ENCODE results near the gene OPCML. TPM values are rescaled to one million over a fixed set of nuclear protein-coding genes. Genes with fewer than 3 reads are reported as not detected.

The OPCML gene
- total RNA-seq, 4 donors from 2014 or later = 0.33 TPM; not detected in 3

DNA sequence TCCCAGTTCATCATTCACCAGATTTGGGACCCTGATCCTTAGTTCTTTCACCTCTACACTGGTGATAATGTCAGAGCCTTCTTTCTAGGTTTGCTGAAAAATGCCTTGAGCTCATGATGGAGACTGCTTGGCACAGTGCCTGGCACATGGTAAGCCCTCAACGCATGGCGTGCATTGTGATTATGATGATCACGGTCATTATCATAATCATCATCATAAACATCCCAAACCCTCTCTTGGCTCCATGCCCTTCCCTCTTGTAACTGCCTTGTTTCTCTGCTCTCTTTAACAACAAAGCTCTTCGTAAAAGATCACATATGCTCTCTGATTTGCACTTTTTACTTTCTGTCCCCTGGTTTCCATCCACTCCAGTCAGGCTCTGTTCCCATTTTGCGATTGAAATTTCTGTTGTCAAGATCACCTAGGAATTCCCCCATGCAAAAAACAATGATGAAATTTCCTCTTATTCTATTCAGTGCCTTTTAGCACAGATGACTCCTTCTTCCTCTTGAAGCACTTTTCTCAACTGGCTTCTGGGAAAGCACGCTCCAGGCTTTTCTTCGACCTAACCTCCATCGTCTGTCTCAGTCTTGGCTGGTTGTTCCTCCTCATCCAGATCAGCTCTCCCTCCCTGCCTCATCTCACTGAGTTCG is 479.1 kb downstream of the OPCML start:
- 76 to 77% methylated on average over 9 of the region's 9 CpGs for whole genome bisulfite sequencing, 2 donors
- Histone ChIP-seq H3K36me3 (no peaks in the 10 kb centered on the region), H3K27me3 (no peaks in the 10 kb centered on the region), H3K4me3 (replicated peaks in 1 of 3) (no peak overlapping the region), H3K9me3 (no peaks in the 10 kb centered on the region), H3K4me1 (no peaks in the 10 kb centered on the region), H3K27ac (no peak overlapping the region)
- intact Hi-C loops (cut with DNase I) = no loop called here
- no peak for DNase-seq
- no peak for TF ChIP-seq POLR2A (IDR thresholded peaks at IDR 0.05)
- TF ChIP-seq, protein P1, sequence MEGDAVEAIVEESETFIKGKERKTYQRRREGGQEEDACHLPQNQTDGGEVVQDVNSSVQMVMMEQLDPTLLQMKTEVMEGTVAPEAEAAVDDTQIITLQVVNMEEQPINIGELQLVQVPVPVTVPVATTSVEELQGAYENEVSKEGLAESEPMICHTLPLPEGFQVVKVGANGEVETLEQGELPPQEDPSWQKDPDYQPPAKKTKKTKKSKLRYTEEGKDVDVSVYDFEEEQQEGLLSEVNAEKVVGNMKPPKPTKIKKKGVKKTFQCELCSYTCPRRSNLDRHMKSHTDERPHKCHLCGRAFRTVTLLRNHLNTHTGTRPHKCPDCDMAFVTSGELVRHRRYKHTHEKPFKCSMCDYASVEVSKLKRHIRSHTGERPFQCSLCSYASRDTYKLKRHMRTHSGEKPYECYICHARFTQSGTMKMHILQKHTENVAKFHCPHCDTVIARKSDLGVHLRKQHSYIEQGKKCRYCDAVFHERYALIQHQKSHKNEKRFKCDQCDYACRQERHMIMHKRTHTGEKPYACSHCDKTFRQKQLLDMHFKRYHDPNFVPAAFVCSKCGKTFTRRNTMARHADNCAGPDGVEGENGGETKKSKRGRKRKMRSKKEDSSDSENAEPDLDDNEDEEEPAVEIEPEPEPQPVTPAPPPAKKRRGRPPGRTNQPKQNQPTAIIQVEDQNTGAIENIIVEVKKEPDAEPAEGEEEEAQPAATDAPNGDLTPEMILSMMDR (IDR thresholded peaks at IDR 0.05) = no peak

DNA sequence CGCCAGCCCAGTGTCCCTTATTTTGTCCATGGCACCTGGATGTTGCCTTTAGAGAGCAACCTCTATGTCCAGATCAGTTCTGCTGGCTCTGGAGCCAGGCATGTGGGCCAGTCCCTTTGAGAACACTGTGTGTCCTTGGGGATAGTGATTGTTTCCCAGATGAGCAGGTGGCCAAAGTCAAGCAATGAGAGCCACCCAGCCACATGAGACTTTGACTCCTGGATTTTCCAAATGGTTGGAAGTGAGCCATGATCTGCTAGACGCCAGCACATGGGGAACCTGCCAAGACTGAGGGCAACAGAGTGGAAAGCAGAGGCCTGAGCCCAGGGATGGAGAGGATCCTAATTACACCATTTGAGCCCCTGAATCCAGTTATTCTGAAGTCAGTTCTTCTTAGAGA is 479.8 kb downstream of the OPCML start:
- Histone ChIP-seq H3K27ac (no peak overlapping the region), H3K27me3 (no peaks in the 10 kb centered on the region), H3K36me3 (no peaks in the 10 kb centered on the region), H3K9me3 (no peaks in the 10 kb centered on the region), H3K4me3 (replicated peaks in 1 of 3) (no peak overlapping the region), H3K4me1 (no peaks in the 10 kb centered on the region)
- DNase-seq = no peak
- 49 to 50% methylated on average over 2 of the region's 2 CpGs for WGBS, 2 donors
- intact Hi-C loops (cut with DNase I) = no loop called here
- TF ChIP-seq, protein P1 (IDR thresholded peaks at IDR 0.05) = no peak
- TF ChIP-seq POLR2A (IDR thresholded peaks at IDR 0.05) = no peak

DNA sequence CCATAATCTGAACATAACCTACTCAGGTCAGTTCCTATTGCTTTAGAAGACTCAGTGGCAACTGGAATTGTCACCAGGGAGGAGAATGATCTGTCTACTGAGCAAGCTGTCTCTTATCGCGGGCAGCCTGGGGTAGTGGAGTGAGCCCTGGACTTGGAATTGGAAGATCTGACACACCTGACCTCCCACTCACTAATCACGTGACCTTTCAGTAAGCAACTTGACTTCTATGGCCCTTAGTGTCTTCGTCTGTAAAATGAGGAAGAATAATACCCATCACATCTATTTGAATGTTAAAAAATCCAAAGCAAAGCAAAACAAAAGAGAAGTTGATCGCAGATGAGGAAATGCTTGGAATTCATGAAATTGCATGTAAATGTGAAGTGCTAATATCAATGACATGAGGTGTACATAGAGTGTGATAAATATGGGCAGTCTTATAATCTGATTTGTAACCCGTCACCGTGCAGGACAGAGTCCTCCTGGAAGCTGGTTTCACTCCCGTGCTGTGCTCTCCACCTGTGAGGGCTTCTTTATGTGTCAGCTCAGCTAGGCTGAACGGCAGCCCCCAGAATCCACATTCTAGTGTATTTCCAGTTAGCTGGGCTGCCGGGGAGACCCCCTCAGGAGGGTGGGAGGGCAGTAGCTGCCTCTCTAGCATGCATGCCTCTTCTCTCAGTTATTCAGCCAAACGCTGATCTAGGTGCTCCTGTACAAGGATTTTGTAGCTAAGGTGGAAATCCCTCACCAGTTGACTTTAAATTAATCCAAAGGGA is 482.9 kb downstream of the OPCML start:
- Histone ChIP-seq H3K9me3 (no peaks in the 10 kb centered on the region), H3K27me3 (no peaks in the 10 kb centered on the region)

DNA sequence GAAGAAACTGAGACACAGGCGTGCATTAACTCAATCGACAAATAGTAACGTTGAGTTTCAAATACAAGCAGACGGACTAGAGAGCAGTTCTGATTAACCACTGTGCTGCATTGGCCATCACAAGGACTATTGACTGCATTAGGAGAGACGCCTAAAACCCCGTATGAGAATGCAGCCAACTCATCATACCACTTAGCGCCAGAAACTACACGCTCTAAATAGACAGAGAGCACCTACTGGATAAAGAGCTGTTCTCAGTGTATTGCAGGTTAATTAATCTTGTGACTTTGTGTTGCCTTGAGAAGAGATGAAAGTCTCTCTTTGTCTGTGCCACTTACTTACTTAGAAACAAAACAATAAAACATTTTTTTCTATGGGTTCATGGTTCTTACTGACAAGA is 484.0 kb downstream of the OPCML start:
- no peak overlapping the region for H3K27ac ChIP-seq
- no peak for DNase-seq
- H3K36me3 ChIP-seq = no peaks in the 10 kb centered on the region
- no peaks in the 10 kb centered on the region for H3K27me3 ChIP-seq
- no peaks in the 10 kb centered on the region for H3K4me1 ChIP-seq
- TF ChIP-seq POLR2A (IDR thresholded peaks at IDR 0.05) = no peak
- TF ChIP-seq, protein P1 (IDR thresholded peaks at IDR 0.05) = no peak
- intact Hi-C loops (cut with DNase I) = no loop called here
- H3K4me3 ChIP-seq (replicated peaks in 1 of 3) = no peak overlapping the region
- H3K9me3 ChIP-seq = no peaks in the 10 kb centered on the region
- WGBS, 2 donors = 77 to 85% methylated on average over 8 of the region's 8 CpGs

More for the DNA sequence above, 482.9 kb downstream of the OPCML start:
- 53 to 57% methylated on average over 11 of the region's 11 CpGs for WGBS, 2 donors
- no peak for DNase-seq
- Histone ChIP-seq H3K36me3 (no peaks in the 10 kb centered on the region), H3K27ac (no peak overlapping the region), H3K4me1 (no peaks in the 10 kb centered on the region), H3K4me3 (replicated peaks in 1 of 3) (no peak overlapping the region)
- no peak for TF ChIP-seq POLR2A (IDR thresholded peaks at IDR 0.05)
- TF ChIP-seq, protein P1 (IDR thresholded peaks at IDR 0.05) = no peak
- intact Hi-C loops (cut with DNase I) = no loop called here

DNA sequence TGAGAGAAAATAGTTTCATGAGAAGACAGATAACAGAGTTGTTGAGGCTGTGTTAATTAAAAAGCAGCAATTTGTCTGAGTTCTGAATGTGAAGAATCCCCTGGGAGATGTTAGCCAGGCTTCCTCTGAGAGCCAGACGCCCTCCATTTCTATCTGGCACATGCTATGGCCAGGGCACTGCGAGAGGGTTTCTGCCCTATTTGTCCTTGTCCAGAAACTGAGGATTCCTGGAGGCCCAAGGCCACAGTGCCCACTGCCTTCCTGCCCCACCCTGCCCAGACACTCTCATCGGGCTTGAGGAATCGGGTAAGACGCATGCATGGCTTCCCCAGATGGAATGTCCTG is 484.6 kb downstream of the OPCML start:
- no peaks in the 10 kb centered on the region for H3K27me3 ChIP-seq

More for the DNA sequence above, 484.6 kb downstream of the OPCML start:
- intact Hi-C loops (cut with DNase I) = no loop called here
- WGBS, 2 donors = 50 to 67% methylated on average over 5 of the region's 5 CpGs
- no peak overlapping the region for H3K27ac ChIP-seq
- DNase-seq = no peak
- no peaks in the 10 kb centered on the region for H3K9me3 ChIP-seq
- H3K4me1 ChIP-seq = no peaks in the 10 kb centered on the region
- no peaks in the 10 kb centered on the region for H3K36me3 ChIP-seq
- TF ChIP-seq, protein P1 (IDR thresholded peaks at IDR 0.05) = no peak
- no peak for TF ChIP-seq POLR2A (IDR thresholded peaks at IDR 0.05)
- no peak overlapping the region for H3K4me3 ChIP-seq (replicated peaks in 1 of 3)
